CD4-positive, CD25-positive, alpha-beta regulatory T cell (primary cell): ENCODE measurements around the gene HK3. TPM values are rescaled to one million over a fixed set of nuclear protein-coding genes. Genes with fewer than 3 reads are reported as not detected.

Experiments used
- ATAC-seq, 2 donors: fragments of 150-1000 bp; cut with Tn5 transposase; one replicate each; pipeline ENCODE4 v1.10.0; 2021; ENCODE audit warnings: low read depth in 2 of 2, moderate number of reproducible peaks in 2 of 2, moderate library complexity in 1 of 2
- DNase-seq, 3 donors: peaks; one replicate each; pipeline versions ENCODE4 v3.0.0 to v3.0.0-alpha.2; 2012 to 2022; ENCODE audit warnings: mixed read lengths in 1 of 3
- H3K27ac ChIP-seq: one replicate; pipeline ENCODE4 v1.7.0; 2013; ENCODE audit warnings: mild to moderate bottlenecking, low read length; ENCODE audit not compliant: insufficient read depth, poor library complexity, severe bottlenecking
- H3K27me3 ChIP-seq: one replicate; pipeline ENCODE4 v1.7.0; 2013; ENCODE audit warnings: low read length; ENCODE audit not compliant: control insufficient read depth, insufficient read depth
- H3K36me3 ChIP-seq: one replicate; pipeline ENCODE4 v1.7.0; 2013; ENCODE audit warnings: mild to moderate bottlenecking, low read length, moderate library complexity; ENCODE audit not compliant: control insufficient read depth, insufficient read depth
- H3K4me1 ChIP-seq: 2 replicates; pipeline ENCODE4 v1.7.0; 2013; ENCODE audit warnings: mild to moderate bottlenecking, low read length; ENCODE audit not compliant: insufficient read depth, control insufficient read depth, poor library complexity, severe bottlenecking
- H3K4me3 ChIP-seq: one replicate; pipeline ENCODE4 v1.7.0; 2013; ENCODE audit warnings: low read depth, mild to moderate bottlenecking, low read length, moderate library complexity
- H3K9me3 ChIP-seq, 2 experiments: 1 replicate in 1 of 2; 2 replicates in 1 of 2; pipeline ENCODE4 v1.7.0; 2013; ENCODE audit warnings: low read length in 2 of 2, mild to moderate bottlenecking in 1 of 2, moderate library complexity in 1 of 2; ENCODE audit not compliant: control insufficient read depth in 2 of 2
- H3K27ac Mint-ChIP-seq, 3 donors: one replicate each; pipeline ENCODE4 v1.8.0; 2020 to 2022; ENCODE audit warnings: mild to moderate bottlenecking in 3 of 3, mixed read lengths in 3 of 3, moderate library complexity in 2 of 3
- H3K27me3 Mint-ChIP-seq: one replicate; pipeline ENCODE4 v1.8.0; 2022; ENCODE audit warnings: mild to moderate bottlenecking, mixed read lengths
- H3K36me3 Mint-ChIP-seq: one replicate; pipeline ENCODE4 v1.8.0; 2020; ENCODE audit warnings: mixed read lengths
- H3K4me1 Mint-ChIP-seq, 4 donors: one replicate each; pipeline ENCODE4 v1.8.0; 2020 to 2022; ENCODE audit warnings: mixed read lengths in 4 of 4, mild to moderate bottlenecking in 1 of 4
- H3K4me3 Mint-ChIP-seq, 4 donors: one replicate each; pipeline ENCODE4 v1.8.0; 2020 to 2022; ENCODE audit warnings: mild to moderate bottlenecking in 4 of 4, mixed read lengths in 4 of 4, moderate library complexity in 3 of 4
- H3K9me3 Mint-ChIP-seq, 7 donors: one replicate each; pipeline ENCODE4 v1.8.0; 2020 to 2022; ENCODE audit warnings: mixed read lengths in 7 of 7, mild to moderate bottlenecking in 3 of 7, moderate library complexity in 2 of 7
- polyA plus RNA-seq, 4 donors: library from polyadenylated mRNA; unstranded; fragments of 300-500 nt; fragmentation: Illumina TruSeq; gene quantifications; one replicate each; pipeline ENCODE4 v1.2.3, GENCODE V29; 2021
- total RNA-seq: library from RNA; stranded (reverse); gene quantifications from one replicate; pipeline ENCODE4 v1.2.3, GENCODE V29; 2022

The HK3 gene
- total and polyA plus RNA-seq, 5 donors from 2014 or later: 0.09 to 0.33 (median 0.23) TPM; not detected in 1

DNA sequence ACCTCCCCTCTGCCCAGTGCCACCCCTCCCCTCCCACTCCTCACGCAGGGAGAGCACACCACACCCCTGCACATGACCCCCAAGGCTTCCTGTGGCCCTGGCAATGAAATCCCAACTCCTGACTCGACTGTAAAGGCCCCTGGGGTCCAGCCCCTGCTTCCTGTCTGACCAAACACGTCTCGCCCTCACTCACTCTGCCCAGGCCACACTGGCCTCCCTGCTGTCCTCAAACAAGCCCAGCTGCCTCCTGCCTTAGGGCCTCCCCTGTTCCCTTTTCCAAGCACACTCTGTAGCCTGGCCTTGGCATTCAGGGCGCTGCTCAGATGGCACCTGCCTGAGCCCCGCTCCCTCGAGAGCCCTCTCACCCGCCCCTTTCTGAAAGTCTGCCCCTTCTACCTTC, 42.4 kb downstream of the HK3 start:
- no peaks in the 10 kb centered on the region for H3K9me3 ChIP-seq
- Mint-ChIP-seq H3K9me3 (peaks cover 0 to 1% (median 0%) of the 10 kb centered on the region in 7 donors), H3K27me3 (peaks cover 15% of the 10 kb centered on the region), H3K4me3 (no peak overlapping the region), H3K36me3 (no peaks in the 10 kb centered on the region), H3K4me1 (no peaks in the 10 kb centered on the region), H3K27ac (no peak overlapping the region)
- H3K4me3 ChIP-seq: no peak overlapping the region
- no peak overlapping the region for H3K27ac ChIP-seq
- no peaks in the 10 kb centered on the region for H3K27me3 ChIP-seq
- H3K4me1 ChIP-seq: no peaks in the 10 kb centered on the region
- no peaks in the 10 kb centered on the region for H3K36me3 ChIP-seq
- ATAC-seq (no peak), DNase-seq (no peak)

DNA sequence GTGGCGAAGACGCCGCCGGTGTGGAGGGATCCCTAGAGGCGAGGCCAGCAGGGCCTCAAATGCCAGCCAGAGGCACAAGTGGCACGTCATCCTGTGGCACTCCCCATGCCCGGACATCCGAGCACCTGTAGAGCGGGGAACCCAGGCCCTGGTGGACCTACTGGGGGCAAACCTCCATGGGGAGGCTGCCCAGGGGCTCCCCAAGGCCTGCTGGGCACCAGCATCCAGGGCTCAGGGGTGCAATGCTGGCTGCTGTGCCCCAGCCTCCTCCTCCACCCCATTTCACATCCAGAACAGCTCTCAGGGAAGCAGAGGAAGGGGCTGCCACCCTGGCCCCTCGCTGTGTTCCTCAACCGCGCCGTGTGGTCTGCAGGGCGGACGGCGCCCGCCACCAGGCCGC, 43.5 kb downstream of the HK3 start:
- Histone ChIP-seq H3K27me3 (no peaks in the 10 kb centered on the region), H3K4me1 (no peaks in the 10 kb centered on the region), H3K4me3 (no peak overlapping the region), H3K36me3 (no peaks in the 10 kb centered on the region), H3K9me3 (no peaks in the 10 kb centered on the region), H3K27ac (no peak overlapping the region)
- Mint-ChIP-seq H3K4me3 (no peak overlapping the region), H3K9me3 (peaks cover 0 to 1% (median 0%) of the 10 kb centered on the region in 7 donors), H3K27me3 (peaks cover 15% of the 10 kb centered on the region), H3K4me1 (no peaks in the 10 kb centered on the region), H3K27ac (no peak overlapping the region), H3K36me3 (no peaks in the 10 kb centered on the region)
- ATAC-seq (no peak), DNase-seq (no peak)

DNA sequence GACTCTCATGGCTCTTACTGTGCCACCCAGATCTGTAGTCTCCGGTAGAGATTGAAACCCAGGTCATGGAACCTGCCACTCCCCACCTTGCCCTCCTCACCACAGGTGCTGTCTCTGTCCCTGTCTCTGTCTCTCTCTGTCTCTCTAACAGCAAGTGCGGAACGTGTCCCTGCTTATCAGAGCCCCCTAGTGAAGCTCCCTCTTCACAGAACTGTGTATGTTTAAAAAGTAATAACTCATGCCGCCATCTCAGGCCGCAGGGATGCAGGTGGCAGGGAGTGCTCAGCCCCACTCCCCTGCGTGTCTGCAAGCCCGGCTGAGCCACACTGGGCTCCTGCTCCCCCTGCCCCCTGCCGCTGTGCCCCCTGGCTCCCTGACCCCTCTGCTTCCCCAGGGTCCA, 45.0 kb downstream of the HK3 start:
- Histone ChIP-seq H3K9me3 (no peaks in the 10 kb centered on the region), H3K27me3 (no peaks in the 10 kb centered on the region), H3K36me3 (no peaks in the 10 kb centered on the region), H3K4me1 (no peaks in the 10 kb centered on the region), H3K4me3 (no peak overlapping the region), H3K27ac (no peak overlapping the region)
- H3K27ac Mint-ChIP-seq: no peak overlapping the region
- no peaks in the 10 kb centered on the region for H3K36me3 Mint-ChIP-seq
- peaks cover 0 to 1% (median 0%) of the 10 kb centered on the region in 7 donors for H3K9me3 Mint-ChIP-seq
- no peaks in the 10 kb centered on the region for H3K4me1 Mint-ChIP-seq
- ATAC-seq (no peak), DNase-seq (no peak)
- no peak overlapping the region for H3K4me3 Mint-ChIP-seq
- H3K27me3 Mint-ChIP-seq: peaks cover 15% of the 10 kb centered on the region

GRCh38 chr5:176853151-176853778, 45.9 kb downstream of the HK3 start:
- peaks cover 0 to 1% (median 0%) of the 10 kb centered on the region in 7 donors for H3K9me3 Mint-ChIP-seq
- ATAC-seq (no peak), DNase-seq (no peak)
- H3K4me1 Mint-ChIP-seq: no peaks in the 10 kb centered on the region
- no peaks in the 10 kb centered on the region for H3K36me3 Mint-ChIP-seq
- Histone ChIP-seq H3K36me3 (no peaks in the 10 kb centered on the region), H3K4me1 (no peaks in the 10 kb centered on the region), H3K9me3 (no peaks in the 10 kb centered on the region), H3K4me3 (no peak overlapping the region), H3K27ac (no peak overlapping the region), H3K27me3 (no peaks in the 10 kb centered on the region)
- peaks cover 11% of the 10 kb centered on the region for H3K27me3 Mint-ChIP-seq
- no peak overlapping the region for H3K27ac Mint-ChIP-seq
- no peak overlapping the region for H3K4me3 Mint-ChIP-seq

DNA sequence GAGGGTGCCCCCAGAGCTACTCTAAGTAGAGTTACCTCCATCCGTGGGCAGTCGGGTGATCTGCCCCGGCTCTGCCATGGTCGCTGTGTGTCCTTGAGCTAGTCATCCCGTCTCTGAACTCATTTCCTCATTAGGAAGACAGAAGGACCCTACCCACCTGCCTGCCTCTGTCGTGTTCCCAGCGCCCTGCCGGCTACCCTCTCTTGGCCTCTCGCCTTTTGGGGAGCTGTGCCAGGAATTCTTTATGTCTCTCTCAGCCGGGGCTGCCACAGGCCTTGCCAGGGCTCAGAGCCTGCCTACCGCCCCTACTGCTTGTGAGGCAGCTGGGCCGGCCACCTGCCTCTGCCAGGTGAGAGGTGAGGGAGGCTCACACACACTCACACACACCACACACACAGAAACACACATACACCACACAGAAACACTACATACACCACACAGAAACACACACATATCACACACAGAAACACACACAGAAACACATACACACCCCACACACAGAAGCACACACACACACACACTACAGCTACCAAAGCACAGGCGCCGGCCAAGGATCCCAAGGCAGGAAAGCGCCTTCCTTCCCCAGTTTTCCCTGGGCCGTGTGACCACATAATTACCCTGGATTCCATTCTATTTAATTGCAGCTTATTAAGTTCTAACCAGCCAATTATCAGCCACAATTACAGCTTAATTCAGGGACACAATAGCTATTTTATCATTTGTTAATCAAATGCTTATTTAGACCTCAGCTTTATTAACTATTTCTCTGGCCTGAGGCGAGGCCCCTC, 47.1 kb downstream of the HK3 start:
- Histone ChIP-seq H3K27ac (no peak overlapping the region), H3K4me3 (no peak overlapping the region), H3K36me3 (no peaks in the 10 kb centered on the region), H3K9me3 (no peaks in the 10 kb centered on the region), H3K27me3 (no peaks in the 10 kb centered on the region), H3K4me1 (no peaks in the 10 kb centered on the region)
- Mint-ChIP-seq H3K9me3 (peaks cover 0 to 1% (median 0%) of the 10 kb centered on the region in 7 donors), H3K27me3 (peaks cover 12% of the 10 kb centered on the region), H3K27ac (no peak overlapping the region), H3K4me1 (no peaks in the 10 kb centered on the region), H3K36me3 (no peaks in the 10 kb centered on the region), H3K4me3 (no peak overlapping the region)
- ATAC-seq: no peak
- no peak for DNase-seq

DNA sequence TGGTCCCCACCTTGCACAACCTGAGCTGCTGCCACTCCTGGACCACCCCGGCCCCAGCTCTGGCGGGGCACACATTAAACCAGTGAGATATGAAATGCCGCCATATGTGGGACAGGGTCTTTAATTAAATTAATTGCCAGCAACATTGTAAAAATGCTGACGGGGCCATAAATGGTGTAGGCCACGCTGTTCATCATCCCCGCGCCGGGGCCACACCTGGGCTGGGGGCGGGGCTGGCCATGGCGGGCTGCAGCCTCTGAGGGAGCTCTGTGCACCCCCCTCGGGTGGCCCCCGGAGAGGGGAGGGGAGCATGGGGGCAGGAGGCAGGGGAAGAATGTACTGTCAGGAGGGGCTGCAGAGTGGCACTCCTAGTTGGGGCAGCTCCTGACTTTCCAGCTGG, 47.8 kb downstream of the HK3 start:
- H3K9me3 Mint-ChIP-seq: peaks cover 0 to 1% (median 0%) of the 10 kb centered on the region in 7 donors
- no peak overlapping the region for H3K4me3 Mint-ChIP-seq
- no peaks in the 10 kb centered on the region for H3K27me3 ChIP-seq
- no peak overlapping the region for H3K27ac Mint-ChIP-seq
- peaks cover 9% of the 10 kb centered on the region for H3K27me3 Mint-ChIP-seq
- no peaks in the 10 kb centered on the region for H3K4me1 ChIP-seq
- H3K36me3 ChIP-seq: no peaks in the 10 kb centered on the region
- no peaks in the 10 kb centered on the region for H3K9me3 ChIP-seq
- no peak overlapping the region for H3K27ac ChIP-seq
- no peak for ATAC-seq
- H3K4me1 Mint-ChIP-seq: no peaks in the 10 kb centered on the region
- no peak for DNase-seq
- no peaks in the 10 kb centered on the region for H3K36me3 Mint-ChIP-seq
- H3K4me3 ChIP-seq: no peak overlapping the region

- Mint-ChIP-seq H3K27me3 (peaks cover 9% of the 10 kb centered on the region), H3K9me3 (peaks cover 0 to 1% (median 0%) of the 10 kb centered on the region in 7 donors)
These were observed 48.5 kb downstream of the HK3 start for GRCh38 chr5:176850371-176851245.

More at GRCh38 chr5:176850371-176851245, 48.5 kb downstream of the HK3 start:
- no peak for ATAC-seq
- H3K9me3 ChIP-seq: no peaks in the 10 kb centered on the region
- no peak overlapping the region for H3K27ac ChIP-seq
- Mint-ChIP-seq H3K27ac (no peak overlapping the region), H3K4me3 (no peak overlapping the region), H3K36me3 (no peaks in the 10 kb centered on the region), H3K4me1 (no peaks in the 10 kb centered on the region)
- H3K27me3 ChIP-seq: no peaks in the 10 kb centered on the region
- H3K4me1 ChIP-seq: no peaks in the 10 kb centered on the region
- DNase-seq: no peak
- no peaks in the 10 kb centered on the region for H3K36me3 ChIP-seq
- no peak overlapping the region for H3K4me3 ChIP-seq
